HepG2 (cell line): ENCODE measurements around the gene ELFN1. TPM values are rescaled to one million over a fixed set of nuclear protein-coding genes. Genes with fewer than 3 reads are reported as not detected.

Experiments
- ATAC-seq: fragments of 200-7000 bp; cut with Tn5 transposase; 3 replicates; pipeline ENCODE4 v1.9.1; 2020; ENCODE audit warnings: mild to moderate bottlenecking, moderate library complexity
- BruUV-seq: library from RNA; stranded (reverse); fragments of 400-500 nt; replicated peaks from 2 replicates; lab custom pipeline; 2021; lab: Mats Ljungman, UMichigan
- CTCF ChIA-PET: fragments of 300-600 bp; formaldehyde crosslinking; extraction: SDS; loops from one replicate; lab custom pipeline; 2021; ENCODE audit warnings: low total read pairs, inconsistent platforms, low intra/inter-chr PET ratio; lab: Yijun Ruan, JAX
- POLR2A ChIA-PET: fragments of 350-600 bp; sonication (Branson Sonifier 250); formaldehyde crosslinking; loops from one replicate; lab custom pipeline; 2020; ENCODE audit warnings: antibody characterized with exemption, inconsistent platforms; lab: Yijun Ruan, JAX
- DNase-seq: peaks from one replicate; pipeline ENCODE4 v3.0.0-alpha.2; 2015; ENCODE audit warnings: low spot score
- FAIRE-seq: peaks from 3 replicates; lab custom pipeline; 2011; peaks lifted over from hg19 to GRCh38; lab: Jason Lieb, UNC
- H2AFZ ChIP-seq: one replicate; pipeline ENCODE4 v1.6.1; 2011; ENCODE audit warnings: low read length, inconsistent platforms
- H3K27ac ChIP-seq: fragments of 300-600 bp; 3 replicates; pipeline ENCODE4 v1.8.0; 2011; ENCODE audit warnings: mixed run types, mild to moderate bottlenecking, mixed read lengths, low read length, inconsistent platforms; ENCODE audit not compliant: insufficient read depth; ENCODE audit errors: extremely low read length
- H3K27me3 ChIP-seq, 2 experiments: fragments of 200-600 bp in 1 of 2; 2 replicates in 1 of 2; 3 replicates in 1 of 2; pipeline versions ENCODE4 v1.6.0 to v1.8.0; 2011; ENCODE audit warnings: low read length in 2 of 2, mild to moderate bottlenecking in 2 of 2, moderate library complexity in 2 of 2, inconsistent platforms in 1 of 2; ENCODE audit not compliant: insufficient read depth in 2 of 2, control insufficient read depth in 1 of 2
- H3K36me3 ChIP-seq, 2 experiments: fragments of 200-600 bp in 1 of 2; replicated peaks in 1 of 2; 2 replicates in 1 of 2; 3 replicates in 1 of 2; pipeline versions ENCODE4 v1.5.1 to v1.8.0; 2011; ENCODE audit warnings: low read length in 2 of 2, inconsistent platforms in 1 of 2; ENCODE audit not compliant: insufficient read depth in 2 of 2, control insufficient read depth in 1 of 2
- H3K4me1 ChIP-seq: 2 replicates; pipeline ENCODE4 v1.5.1; 2012; ENCODE audit warnings: low read length, inconsistent platforms; ENCODE audit not compliant: insufficient read depth
- H3K4me2 ChIP-seq: 2 replicates; pipeline ENCODE4 v1.6.0; 2011; ENCODE audit warnings: low read depth, low read length, inconsistent platforms
- H3K4me3 ChIP-seq, 3 experiments: fragments of 200-600 bp in 1 of 3; sonication (generic), shearing (Covaris generic) in 1 of 3; replicated peaks in 1 of 3; 2 replicates each; pipeline ENCODE4 v1.5.1; 2011 to 2016; ENCODE audit warnings: low read length in 3 of 3, inconsistent platforms in 2 of 3, low read depth in 2 of 3, mild to moderate bottlenecking in 2 of 3, control low read depth in 1 of 3, mixed read lengths in 1 of 3; ENCODE audit not compliant: insufficient read depth in 1 of 3
- H3K79me2 ChIP-seq: one replicate; pipeline ENCODE4 v1.6.1; 2011; ENCODE audit warnings: low read length, inconsistent platforms; ENCODE audit not compliant: insufficient read depth
- H3K9ac ChIP-seq: 2 replicates; pipeline ENCODE4 v1.6.0; 2011; ENCODE audit warnings: mild to moderate bottlenecking, low read depth, low read length, inconsistent platforms; ENCODE audit not compliant: insufficient read depth
- H3K9me3 ChIP-seq: 2 replicates; pipeline ENCODE4 v1.5.1; 2012; ENCODE audit warnings: mild to moderate bottlenecking, low read length
- H4K20me1 ChIP-seq: 2 replicates; pipeline ENCODE4 v1.6.0; 2011; ENCODE audit warnings: inconsistent platforms, mild to moderate bottlenecking, low read length, moderate library complexity; ENCODE audit not compliant: insufficient read depth
- GATA4 ChIP-seq: sonication (generic); IDR thresholded peaks from 2 replicates; pipeline ENCODE4 v1.6.1; 2016; ENCODE audit warnings: antibody characterized with exemption, low read depth, borderline replicate concordance
- HNF1B ChIP-seq: sonication (generic); formaldehyde crosslinking; IDR thresholded peaks from 2 replicates; pipeline ENCODE4 v1.5.1; 2020; ENCODE audit warnings: mild to moderate bottlenecking, moderate library complexity, missing genetic modification reagents
- IKZF4 ChIP-seq: sonication (generic); formaldehyde crosslinking; IDR thresholded peaks from 2 replicates; pipeline ENCODE4 v1.5.1; 2020; ENCODE audit warnings: borderline replicate concordance, mild to moderate bottlenecking, low read depth, missing genetic modification reagents; ENCODE audit errors: not compliant biosample characterization
- JUNB ChIP-seq: sonication (generic); formaldehyde crosslinking; IDR thresholded peaks from 2 replicates; pipeline ENCODE4 v1.8.0; 2022; ENCODE audit warnings: missing genetic modification reagents, mild to moderate bottlenecking, borderline replicate concordance
- MAX ChIP-seq: IDR thresholded peaks from 2 replicates; pipeline ENCODE4 v1.6.1; 2012; ENCODE audit warnings: inconsistent platforms
- NPAS2 ChIP-seq: sonication (generic); formaldehyde crosslinking; IDR thresholded peaks from 2 replicates; pipeline ENCODE4 v1.8.0; 2022; ENCODE audit warnings: mild to moderate bottlenecking, missing genetic modification reagents, borderline replicate concordance
- RAD51 ChIP-seq: fragments of 450-650 bp; IDR thresholded peaks from 2 replicates; pipeline ENCODE4 v1.6.1; 2016; ENCODE audit warnings: borderline replicate concordance
- REL ChIP-seq: sonication (generic); formaldehyde crosslinking; conservative IDR thresholded peaks from 2 replicates; pipeline ENCODE4 v1.8.0; 2022; ENCODE audit warnings: mild to moderate bottlenecking, missing genetic modification reagents, moderate library complexity
- SP4 ChIP-seq: sonication (generic); formaldehyde crosslinking; IDR thresholded peaks from 2 replicates; pipeline ENCODE4 v1.8.1; 2023; ENCODE audit warnings: mild to moderate bottlenecking, missing genetic modification reagents
- ZNF331 ChIP-seq: sonication (generic); formaldehyde crosslinking; IDR thresholded peaks from 2 replicates; pipeline ENCODE4 v1.4.0; 2020; ENCODE audit warnings: missing genetic modification reagents
- ZNF33A ChIP-seq: sonication (generic); formaldehyde crosslinking; IDR thresholded peaks from 2 replicates; pipeline ENCODE4 v1.5.1; 2020; ENCODE audit warnings: missing genetic modification reagents, mild to moderate bottlenecking, moderate library complexity, borderline replicate concordance
- ZNF549 ChIP-seq: sonication (generic); formaldehyde crosslinking; IDR thresholded peaks from 2 replicates; pipeline ENCODE4 v1.5.0; 2020; ENCODE audit warnings: missing genetic modification reagents
- ZNF782 ChIP-seq: sonication (generic); formaldehyde crosslinking; IDR thresholded peaks from 2 replicates; pipeline ENCODE4 v1.4.0; 2020; ENCODE audit warnings: missing genetic modification reagents, mild to moderate bottlenecking, borderline replicate concordance
- WGBS: methylation state at CpG from one replicate; pipeline ENCODE4 v1.1.6; 2017; ENCODE audit warnings: low lambda C conversion rate; 5-methylcytosine and 5-hydroxymethylcytosine counted together
- in situ Hi-C: cut with HindIII; loops from 2 replicates; pipeline ENCODE4 v1.10.0; 2017; ENCODE audit warnings: low pct_unique_long_range_greater_than_20kb; ENCODE audit not compliant: extremely low pct_ligation_motif_present
- intact Hi-C: fragments of 100-400 bp; cut with micrococcal nuclease; formaldehyde crosslinking; loops from one replicate; pipeline ENCODE4 v1.10.0; 2022; ENCODE audit not compliant: unreplicated experiment
- polyA plus RNA-seq, 8 experiments: library from polyadenylated mRNA; depleted of rRNA in 3 of 8; stranded (reverse) in 7 of 8; unstranded in 1 of 8; fragments of >200 nt; fragmentation: Illumina TruSeq in 4 of 8; extraction: Trizol in 4 of 8; gene quantifications; 2 replicates each; pipeline versions ENCODE4 v1.2.1 to v1.2.3, GENCODE V29; 2011 to 2016; ENCODE audit warnings: low read depth in 4 of 8, missing spikeins in 1 of 8, mixed read lengths in 1 of 8; ENCODE audit not compliant: insufficient read depth in 1 of 8
- total RNA-seq, 5 experiments: library from RNA; depleted of rRNA; stranded (reverse); fragments of >200 nt; fragmentation: Illumina TruSeq; extraction: Trizol; gene quantifications; 2 replicates each; pipeline ENCODE4 v1.2.3, GENCODE V29; 2016; ENCODE audit warnings: low read depth in 1 of 5

ELFN1 gene
- total and polyA plus RNA-seq, 2 of the 13 experiments (the other 11 are each of a cell fraction or from before 2014, with no cell fraction given) = 0.13 to 0.18 TPM

GRCh38 chr7:1639071-1639470 is 31.0 kb upstream of the ELFN1 start:
- Histone ChIP-seq H2AFZ (no peak overlapping the region), H4K20me1 (no peaks in the 10 kb centered on the region), H3K9ac (no peak overlapping the region), H3K4me3 (no peak overlapping the region), H3K4me1 (peaks cover 5% of the 10 kb centered on the region; the same call in 1 of the 2 replicates), H3K4me2 (no peak overlapping the region), H3K27ac (no peak overlapping the region), H3K79me2 (no peaks in the 10 kb centered on the region), H3K27me3 (peaks cover 3 to 24% of the 10 kb centered on the region in 2 experiments; a peak in 4 of 5 replicates), H3K9me3 (peaks cover 7% of the 10 kb centered on the region), H3K36me3 (no peaks in the 10 kb centered on the region)
- in situ Hi-C loops = loop anchor here (10.0 kb wide), 1 partner anchor 56 kb away; no protein-coding TSS in a partner anchor
- DNase-seq (no peak), FAIRE-seq (no peak), ATAC-seq (no peak)
- ChIA-PET POLR2A (no interaction called here), CTCF (no interaction called here)
- intact Hi-C loops = no loop called here
- WGBS = 43% methylated on average over 6 of the region's 8 CpGs
- no TSS peak for BruUV-seq
- TF ChIP-seq JUNB (CRISPR knock-in tag) (no peak), ZNF33A (CRISPR knock-in tag) (no peak), ZNF549 (CRISPR knock-in tag) (no peak), REL (no peak), ZNF782 (CRISPR knock-in tag) (no peak), HNF1B (CRISPR knock-in tag) (no peak), NPAS2 (CRISPR knock-in tag) (no peak), GATA4 (no peak), ZNF331 (CRISPR knock-in tag) (no peak), RAD51 (no peak), IKZF4 (no peak), MAX (no peak), SP4 (CRISPR knock-in tag) (no peak)
